Brain pericyte (primary cell): ENCODE measurements around the gene LRRC75A.
"Not testable (repeated sequence)": the region's sequence is repeated elsewhere in the genome, so short reads cannot be mapped to it uniquely, and the experiment has no call there.

ENCODE experiments used
- DNase-seq: peaks from one replicate; pipeline ENCODE4 v3.0.0-alpha.2; 2012; ENCODE audit warnings: low read depth, low spot score

LRRC75A gene

DNA sequence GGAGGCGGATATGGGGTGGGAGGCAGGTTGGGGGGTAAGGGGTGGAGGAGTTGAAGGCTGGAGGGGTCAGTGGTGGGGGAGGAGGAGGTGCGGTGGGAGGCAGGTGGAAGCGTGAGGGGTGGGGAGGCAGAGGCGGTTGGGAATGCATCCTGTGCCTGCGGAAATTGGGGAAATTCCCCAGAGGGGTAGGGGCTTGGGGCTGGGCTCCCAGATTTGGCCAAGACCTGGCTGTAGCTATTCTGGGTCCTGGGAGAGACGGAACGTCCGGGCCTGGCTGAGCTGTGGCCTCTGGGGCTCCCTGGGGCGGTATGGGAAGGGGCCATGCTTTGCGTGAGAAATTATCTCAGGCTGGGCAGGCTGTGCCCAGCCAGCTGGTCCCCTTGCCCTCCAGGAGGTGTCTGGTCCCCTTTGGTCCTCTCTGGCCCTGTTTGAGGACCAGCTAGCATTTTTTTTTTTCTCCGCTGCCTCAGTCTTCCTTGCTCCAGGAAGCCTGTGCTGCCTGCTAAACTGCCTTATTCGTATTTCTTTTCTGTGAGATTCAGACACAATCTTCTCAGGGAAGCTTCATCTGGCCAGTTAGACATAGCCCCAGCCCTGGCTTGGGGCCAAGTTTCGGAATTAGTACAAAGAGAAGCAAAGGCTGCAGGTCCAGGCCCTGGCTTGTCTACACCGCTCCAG lies 83.9 kb downstream of the LRRC75A start:
- no peak for DNase-seq

- no peak for DNase-seq
These were observed 85.0 kb downstream of the LRRC75A start for GRCh38 chr17:16406742-16407674.

DNA sequence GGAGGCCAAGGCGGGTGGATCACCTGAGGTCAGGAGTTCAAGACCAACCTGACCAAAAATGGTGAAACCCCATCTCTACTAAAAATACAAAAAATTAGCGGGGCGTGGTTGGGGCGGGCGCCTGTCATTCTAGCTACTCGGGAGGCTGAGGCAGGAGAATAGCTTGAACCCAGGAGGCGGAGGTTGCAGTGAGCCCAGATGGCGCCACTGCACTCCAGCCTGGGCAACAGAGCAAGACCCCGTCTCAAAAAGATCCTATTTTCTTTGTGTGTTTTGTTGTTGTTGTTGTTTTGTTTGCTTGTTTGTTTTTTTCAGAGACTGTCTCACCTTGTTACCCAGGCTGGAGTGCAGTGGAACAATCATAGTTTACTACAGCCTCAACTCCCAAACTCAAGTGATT lies 88.1 kb downstream of the LRRC75A start:
- not testable (repeated sequence) for DNase-seq

DNA sequence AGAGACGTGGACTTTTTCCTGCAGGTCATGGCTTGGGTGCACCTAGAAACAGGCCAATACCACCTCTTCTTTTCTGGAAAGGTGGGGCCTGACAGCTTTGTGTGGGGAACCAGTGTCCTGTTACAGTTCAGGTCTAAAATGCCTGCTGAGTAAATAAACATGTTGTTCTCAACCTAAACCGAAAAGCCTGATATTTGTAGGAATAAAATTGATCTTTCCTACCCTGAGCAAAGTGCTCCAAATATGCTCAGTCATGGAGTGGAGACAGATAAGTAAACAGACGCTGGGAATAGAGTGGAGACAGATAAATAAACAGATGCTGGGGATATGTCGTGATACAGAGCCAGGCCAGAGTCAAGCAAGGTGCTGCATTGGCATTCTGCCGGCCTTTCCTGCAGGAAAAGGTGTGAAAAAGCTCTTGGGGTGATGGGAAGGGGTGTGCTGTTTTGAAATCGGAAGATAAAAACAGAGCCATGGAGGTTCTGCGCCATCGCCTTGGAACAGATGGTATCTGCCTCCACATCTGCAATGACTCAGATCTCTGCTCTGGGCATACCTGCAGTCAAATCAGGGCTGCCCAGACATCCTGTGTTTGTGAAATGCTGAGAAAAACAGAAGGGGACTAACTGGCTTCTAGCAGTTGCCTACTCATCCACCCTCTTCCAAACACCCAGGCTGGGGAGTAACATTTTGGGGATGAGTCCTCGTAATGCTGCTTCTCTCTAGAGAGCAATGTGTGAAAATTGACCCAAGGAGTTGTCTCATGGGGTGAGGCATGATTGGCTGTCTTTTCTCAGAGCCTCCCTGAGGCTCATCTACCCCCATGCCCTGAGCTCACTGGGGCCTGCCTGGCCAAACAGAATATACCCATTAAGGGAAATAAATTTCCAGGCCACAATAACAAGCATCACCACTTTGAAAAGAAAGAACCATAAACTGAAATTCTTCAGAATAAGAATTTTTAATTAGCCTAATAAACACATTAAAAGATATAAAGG lies 93.4 kb downstream of the LRRC75A start:
- DNase-seq: no peak

DNA sequence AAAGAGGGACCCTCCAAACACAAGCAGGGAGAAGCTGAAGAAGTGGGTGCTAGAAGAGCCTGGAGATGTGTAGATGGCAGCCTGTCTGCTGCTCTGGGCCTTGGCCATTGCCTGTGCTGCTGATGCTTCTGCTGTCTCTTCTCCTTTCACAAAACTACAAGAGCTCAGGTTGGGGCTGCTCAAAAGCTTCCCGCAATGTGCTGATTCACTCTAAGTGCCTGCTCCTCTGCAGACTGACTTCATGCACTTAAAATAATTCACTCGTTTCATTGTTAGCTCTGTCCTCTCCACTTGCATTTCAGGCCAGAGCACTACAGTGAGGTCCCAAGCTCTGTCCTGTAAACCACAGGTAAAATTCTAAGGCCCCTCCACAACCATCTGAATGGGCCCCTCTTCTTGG lies 95.3 kb downstream of the LRRC75A start:
- not testable (repeated sequence) for DNase-seq

DNA sequence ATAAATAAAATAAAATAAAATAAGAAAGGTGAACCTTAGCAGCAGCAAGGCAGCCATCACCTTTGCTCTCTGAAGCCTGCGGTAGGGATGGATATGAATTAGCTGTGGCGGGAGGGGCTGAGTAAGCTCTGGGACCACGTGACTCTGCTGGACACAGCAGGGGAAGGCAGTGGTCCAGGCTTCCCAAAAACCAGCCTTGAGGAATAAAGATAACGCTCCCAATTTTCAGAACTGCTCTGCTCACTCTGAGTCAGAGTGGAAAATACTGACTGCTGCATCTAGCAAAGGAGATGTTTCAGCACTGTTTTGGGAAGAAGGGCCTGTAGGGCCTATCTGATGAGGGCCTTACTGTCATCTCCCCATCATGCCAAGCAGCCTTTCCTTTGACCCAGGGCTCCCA lies 96.1 kb downstream of the LRRC75A start:
- not testable (repeated sequence) for DNase-seq

DNA sequence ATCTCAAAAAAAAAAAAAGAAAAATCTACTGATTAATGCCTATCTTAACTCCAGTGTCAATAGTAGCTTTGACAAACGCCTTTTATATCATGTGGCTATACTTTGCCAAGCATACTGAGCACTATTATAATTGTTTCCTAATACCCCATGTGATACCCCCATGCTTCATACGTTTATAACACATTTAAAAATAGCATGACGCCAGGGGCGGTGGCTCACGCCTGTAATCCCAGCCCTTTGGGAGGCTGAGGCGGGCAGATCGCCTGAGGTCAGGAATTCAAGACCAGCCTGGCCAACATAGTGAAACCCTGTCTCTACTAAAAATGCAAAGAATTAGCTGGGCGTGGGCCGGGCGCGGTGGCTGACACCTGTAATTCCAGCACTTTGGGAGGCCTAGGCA lies 99.5 kb downstream of the LRRC75A start:
- DNase-seq: not testable (repeated sequence)
